Non-pigmented ciliary epithelial cell (primary cell): Measurements from ENCODE around the gene IL1RN.

Experiments used
- DNase-seq: peaks from one replicate; pipeline ENCODE4 v3.0.0-alpha.2; 2010; ENCODE audit warnings: low read depth

IL1RN gene

DNA sequence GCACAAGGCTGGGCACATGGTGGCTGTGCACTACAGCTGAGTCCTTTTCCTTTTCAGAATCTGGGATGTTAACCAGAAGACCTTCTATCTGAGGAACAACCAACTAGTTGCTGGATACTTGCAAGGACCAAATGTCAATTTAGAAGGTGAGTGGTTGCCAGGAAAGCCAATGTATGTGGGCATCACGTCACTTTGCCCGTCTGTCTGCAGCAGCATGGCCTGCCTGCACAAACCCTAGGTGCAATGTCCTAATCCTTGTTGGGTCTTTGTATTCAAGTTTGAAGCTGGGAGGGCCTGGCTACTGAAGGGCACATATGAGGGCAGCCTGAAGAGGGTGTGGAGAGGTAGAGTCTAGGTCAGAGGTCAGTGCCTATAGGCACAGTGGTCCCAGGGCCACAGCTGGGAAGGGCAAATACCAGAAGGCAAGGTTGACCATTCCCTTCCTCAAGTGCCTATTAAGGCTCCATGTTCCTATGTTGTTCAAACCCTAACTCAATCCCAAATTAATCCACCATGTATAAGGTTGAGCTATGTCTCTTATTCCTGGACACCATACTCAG is 2.2 kb downstream of the IL1RN start:
- no peak for DNase-seq

DNA sequence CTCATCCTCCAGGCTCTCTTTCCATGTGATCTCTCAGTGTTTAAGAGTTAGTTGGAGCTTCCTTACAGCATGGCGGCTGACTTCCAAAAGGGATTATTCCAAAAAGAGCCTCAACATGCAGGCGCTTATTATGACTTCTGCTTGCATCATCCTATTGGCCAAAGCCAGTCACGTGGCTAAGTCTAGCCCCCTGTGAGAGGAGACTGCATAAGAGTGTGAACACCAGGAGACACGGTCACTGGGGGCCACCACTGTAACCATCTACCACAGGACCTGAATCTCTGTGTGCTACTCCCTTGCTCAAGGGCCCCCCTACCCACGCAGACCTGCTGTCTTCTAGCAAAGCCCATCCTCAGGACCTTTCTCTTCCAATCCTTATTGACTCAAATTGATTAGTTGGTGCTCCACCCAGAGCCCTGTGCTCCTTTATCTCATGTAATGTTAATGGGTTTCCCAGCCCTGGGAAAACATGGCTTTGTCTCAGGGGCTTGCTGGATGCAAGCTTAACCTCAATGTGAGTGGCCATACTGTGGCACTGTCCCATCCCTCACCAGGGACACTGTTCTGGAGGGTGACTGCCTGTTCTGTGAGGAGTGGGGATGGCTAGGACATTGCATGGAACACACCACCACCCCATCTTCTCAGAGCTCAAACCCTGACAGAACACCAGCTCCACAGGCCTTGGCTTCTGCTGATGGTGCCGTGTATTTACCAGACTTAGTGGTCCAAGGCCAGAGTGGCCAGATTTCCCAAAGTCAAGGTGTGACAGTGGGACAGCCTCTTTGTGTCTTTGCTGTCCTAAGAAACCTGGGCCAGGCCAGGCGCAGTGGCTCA is 4.2 kb downstream of the IL1RN start:
- no peak for DNase-seq

- no peak for DNase-seq
Measured at GRCh38 chr2:113132414-113133021, 5.1 kb downstream of the IL1RN start.

DNA sequence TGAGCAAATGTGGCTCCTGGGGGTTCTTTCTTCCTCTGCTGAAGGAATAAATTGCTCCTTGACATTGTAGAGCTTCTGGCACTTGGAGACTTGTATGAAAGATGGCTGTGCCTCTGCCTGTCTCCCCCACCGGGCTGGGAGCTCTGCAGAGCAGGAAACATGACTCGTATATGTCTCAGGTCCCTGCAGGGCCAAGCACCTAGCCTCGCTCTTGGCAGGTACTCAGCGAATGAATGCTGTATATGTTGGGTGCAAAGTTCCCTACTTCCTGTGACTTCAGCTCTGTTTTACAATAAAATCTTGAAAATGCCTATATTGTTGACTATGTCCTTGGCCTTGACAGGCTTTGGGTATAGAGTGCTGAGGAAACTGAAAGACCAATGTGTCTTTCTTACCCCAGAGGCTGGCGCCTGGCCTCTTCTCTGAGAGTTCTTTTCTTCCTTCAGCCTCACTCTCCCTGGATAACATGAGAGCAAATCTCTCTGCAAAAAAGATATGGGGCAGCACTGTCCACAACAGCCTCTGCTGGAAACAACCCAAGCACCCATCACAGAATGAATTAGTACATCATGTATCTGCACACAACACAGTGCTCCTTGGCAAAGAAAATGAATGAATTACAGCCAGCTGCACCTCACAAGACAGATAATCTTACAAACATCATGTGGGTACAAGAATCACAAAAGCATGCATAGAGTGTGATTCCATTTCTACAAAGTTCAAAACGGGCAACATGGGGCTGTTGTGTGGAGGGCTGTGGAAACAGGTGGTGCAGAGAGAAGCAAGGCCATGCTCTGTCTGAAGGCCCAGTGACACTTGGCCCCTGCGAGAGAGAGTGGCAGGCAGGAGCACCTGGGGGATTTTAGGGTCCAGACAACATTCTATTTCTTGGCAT is 6.6 kb downstream of the IL1RN start:
- DNase-seq, result no peak

DNA sequence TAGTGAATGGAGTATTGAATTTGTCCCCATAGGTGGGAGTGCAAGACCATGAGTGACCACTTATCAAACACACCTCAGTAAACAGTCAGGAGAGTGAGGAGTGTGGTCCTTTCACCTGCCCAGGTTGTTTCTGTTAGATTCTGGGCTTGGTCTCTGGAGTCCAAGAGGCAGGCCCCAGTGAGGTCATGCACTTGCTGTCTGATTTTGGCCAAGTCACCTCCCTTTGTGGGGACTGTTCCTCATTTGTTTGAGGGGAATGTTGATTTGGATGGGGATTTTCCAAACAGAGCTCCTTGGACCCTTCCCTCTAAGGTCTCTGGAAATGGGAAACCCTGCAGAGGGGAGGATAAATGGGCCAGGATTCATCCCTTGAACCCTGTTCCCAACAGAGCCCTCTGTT is 7.3 kb downstream of the IL1RN start:
- no peak for DNase-seq

DNA sequence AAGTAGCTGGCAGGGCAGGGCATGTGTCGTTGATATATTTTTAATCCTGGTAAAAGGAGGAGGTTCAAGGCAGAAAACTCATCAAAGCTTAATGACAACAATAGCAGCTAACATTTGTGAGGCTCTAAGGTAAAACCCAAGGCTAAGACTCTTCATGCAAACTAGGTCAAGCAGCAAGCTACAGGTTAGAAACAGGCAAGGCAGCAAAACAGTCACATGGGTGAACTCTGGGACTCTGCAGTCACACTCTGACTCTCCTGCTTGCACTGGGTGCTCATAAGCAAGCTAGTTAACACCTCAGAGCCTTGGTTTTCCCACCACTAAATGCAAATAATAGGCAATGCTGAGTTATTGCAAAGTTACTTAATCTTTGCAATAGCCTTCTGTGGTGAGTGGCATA is 7.9 kb downstream of the IL1RN start:
- DNase-seq, result no peak

DNA sequence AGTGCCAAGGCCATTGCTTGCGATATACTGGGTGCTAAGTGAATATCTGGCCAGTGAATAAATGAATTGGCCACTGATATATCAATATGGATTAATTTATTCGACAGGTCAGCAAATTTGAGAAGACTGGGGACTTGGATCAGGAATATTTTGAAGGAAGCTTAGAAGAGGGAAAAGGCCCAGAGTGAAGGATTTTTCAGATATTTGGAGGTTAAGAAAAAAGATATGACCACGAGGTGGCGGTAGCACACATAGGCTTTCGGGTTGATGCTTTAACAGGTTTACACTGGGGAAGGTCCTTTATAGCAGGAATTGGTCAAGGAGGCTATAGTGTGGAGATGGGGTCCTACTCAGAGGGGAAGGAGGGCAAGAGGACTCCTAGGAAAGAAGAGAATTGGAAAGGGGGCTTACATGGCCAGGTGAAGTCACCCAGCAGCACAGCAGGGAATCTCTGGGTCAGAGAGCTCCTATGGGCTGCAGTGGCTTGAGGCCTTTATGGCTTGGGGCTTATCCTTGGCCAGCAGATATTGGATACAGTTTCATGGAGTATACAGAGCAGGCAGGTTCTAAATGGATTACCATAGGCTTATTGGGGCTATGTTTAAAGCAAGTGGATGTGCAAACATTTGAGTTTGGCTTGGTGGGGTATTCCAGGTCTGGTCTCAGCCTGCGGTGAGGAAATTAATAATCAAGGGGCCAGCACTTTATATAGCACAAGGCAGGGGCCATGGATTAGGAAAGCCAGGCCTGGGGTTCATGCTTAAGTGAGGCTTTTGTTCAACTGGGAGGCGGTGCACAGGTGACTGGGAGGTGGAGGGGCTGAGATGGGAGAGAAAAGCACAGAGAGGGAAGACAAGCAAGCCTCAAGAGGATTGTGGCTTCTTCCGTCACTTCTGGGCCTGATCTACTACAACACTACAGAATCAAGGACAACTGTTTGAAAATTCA is 9.7 kb downstream of the IL1RN start:
- DNase-seq, result no peak

GRCh38 chr2:113137827-113138226 is 10.4 kb downstream of the IL1RN start:
- DNase-seq, result no peak

DNA sequence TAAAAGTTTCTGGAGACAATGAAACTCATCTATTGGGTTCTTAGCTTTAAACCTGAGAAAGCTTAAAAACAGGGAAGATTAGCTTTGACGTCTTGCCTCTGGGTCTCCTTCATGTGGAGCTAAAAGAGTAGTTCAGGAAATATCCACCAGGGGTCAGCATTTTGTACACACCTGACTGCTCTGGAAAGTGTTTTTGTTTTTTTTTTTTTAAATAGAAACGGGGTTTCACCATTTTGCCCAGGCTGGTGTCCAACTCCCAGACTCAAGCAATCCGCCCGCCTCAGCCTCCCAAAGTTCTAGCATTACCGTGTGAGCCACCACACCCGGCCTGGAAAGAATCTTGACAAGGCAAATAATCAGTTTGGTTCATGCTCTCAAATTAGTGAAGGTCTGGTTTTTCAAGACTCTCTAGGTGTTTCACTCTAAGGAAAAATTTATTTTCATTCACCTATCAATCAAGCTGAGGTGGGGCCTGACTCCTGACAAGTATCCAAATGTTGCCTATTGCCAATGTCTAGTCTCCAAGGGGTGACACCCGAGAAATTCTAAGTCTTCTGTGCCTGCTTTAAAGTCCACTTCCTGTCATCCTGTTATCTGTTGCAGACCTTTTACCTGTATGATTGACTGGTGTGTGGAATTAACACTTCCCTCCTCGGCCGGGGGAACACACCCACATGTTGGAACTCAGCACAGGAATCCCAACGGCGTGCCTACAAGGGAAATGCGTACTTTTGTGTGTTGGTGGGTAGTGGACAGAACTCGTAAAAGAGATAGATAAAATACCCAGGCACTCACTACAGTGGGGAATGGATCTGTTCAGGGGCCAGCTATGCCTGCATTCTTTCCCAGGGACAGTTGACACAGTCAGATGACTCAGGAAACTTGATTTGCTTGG is 11.3 kb downstream of the IL1RN start:
- DNase-seq, result peak; percentile 38

GRCh38 chr2:113141451-113141850 is 14.1 kb downstream of the IL1RN start:
- no peak for DNase-seq

DNA sequence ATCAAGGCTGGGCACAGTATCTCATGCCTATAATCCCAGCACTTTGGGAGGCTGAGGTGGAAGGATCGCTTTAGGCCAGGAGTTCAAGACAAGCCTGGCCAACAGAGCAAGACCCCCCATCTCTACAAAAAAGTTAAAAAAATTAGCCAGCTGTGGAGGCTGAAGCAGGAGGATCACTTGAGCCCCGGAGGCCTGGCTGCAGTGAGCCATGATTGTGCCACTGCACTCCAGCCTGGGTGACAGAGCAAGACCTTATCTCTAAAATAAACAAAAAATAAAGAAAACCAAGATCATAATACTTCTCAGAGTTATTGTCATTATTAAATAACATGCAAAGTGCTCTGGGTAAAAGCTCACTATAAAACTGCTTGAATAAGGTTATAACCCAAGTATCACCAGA is 14.9 kb downstream of the IL1RN start:
- no peak for DNase-seq

DNA sequence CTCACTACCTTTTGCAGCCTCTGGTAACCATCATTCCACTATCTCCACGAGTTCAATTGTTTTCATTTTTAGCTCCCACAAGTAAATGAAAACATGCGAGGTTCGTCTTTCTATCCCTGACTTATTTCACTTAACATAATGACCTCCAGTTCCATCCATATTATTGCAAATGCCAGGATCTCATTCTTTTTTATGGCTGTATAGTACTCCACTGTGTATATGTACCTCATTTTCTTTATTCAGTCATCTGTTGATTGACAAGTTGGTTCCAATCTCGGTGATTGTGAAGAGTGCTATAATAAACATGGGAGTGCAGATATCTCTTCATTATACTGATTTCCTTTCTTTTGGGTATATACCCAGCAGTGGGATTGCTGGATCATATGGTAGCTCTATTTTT is 16.9 kb downstream of the IL1RN start:
- no peak for DNase-seq

DNA sequence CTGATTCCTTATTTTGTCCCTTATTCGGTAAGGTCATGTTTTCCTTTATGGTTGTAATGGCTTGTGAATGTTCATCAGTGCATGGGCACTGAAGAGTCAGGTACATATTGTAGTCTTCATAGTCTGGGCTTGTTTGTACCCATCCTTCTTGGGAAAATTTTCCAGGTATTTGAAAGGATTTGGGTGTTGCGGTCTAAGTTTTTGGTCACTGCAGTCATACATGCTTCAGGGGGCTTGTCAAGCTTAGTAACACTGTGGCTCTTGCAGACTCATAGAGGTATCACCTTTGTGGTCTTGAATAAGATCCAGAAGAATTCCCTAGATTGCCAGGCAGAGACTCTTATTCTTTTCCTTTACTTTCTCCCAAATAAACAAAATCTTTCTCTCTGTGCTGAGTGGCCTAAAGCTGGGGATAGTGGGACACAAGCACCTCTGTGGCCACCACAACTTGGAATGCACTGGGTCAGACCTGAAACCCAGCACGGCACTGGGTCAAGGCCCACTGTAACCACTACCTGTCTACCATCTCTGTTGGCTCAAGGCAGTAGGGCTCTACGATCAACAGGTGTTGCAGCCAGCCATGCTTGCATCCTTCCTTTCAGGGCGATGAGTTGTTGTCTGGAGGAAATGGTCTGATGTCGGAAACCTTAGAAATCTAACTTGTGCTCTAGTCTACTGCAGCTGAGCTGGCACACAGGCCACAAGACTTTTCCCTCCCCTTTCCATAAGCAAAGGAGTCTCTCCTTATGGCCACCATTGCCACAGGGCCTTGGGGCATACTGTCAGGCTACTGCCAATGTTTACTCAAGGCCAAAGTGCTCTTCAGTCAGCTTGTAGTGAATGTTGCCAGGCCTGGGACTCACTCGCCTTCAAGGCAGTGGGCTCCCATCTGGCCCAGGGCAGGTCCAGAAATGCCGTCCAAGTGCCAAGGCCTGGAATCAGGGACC is 21.5 kb downstream of the IL1RN start:
- DNase-seq, result no peak

DNA sequence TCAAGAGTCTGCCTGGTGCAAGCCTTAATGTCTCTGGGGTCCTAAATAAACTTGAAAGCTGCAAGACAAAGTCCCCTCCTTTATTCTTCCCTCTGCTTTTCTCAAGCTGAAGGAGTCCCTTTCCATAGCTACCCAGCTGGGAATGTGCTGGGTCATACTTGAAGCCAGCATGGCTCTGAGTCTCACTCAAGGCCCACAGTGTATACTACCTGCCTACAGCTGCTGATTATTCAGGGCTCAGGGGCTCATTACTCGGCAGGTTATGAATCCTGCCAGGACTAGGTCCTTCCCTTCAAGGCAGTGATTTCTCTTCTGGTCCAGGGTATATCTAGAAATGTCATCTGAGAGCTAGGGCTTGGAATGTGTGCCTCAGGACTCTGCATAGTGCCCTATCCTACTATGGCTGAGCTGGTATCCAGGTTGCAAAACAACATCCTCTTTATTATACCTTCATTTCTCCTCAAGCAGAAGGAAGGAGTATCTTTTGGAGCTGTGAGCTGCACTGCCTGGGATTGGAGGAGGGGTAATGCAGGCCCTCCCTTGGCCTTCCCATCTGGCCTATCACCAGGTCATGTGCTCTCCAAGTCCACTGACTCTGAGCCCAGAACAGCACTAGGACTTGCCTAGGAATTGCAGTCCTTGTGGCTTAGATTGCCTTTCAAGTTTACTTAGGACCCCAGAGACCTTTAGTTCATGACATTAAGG is 22.3 kb downstream of the IL1RN start:
- DNase-seq, result no peak

GRCh38 chr2:113150258-113150601 is 22.8 kb downstream of the IL1RN start:
- no peak for DNase-seq

DNA sequence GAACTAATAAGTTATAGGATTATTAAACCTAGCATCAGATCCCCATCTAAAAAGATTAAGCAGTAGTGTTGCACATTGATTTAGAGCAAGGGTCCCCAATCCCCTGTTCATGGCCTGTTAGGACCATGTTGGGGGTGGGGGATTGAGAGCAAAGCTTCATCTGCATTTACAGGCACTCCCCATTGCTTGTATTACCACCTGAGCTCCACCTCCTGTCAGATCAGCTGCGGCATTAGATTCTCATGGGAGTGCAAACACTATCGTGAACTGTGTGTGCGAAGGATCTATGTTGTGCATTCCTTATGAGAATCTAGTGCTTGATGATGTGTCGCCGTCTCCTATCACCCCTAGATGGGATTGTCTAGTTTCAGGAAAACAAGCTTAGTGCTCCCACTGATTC is 27.9 kb downstream of the IL1RN start:
- no peak for DNase-seq

DNA sequence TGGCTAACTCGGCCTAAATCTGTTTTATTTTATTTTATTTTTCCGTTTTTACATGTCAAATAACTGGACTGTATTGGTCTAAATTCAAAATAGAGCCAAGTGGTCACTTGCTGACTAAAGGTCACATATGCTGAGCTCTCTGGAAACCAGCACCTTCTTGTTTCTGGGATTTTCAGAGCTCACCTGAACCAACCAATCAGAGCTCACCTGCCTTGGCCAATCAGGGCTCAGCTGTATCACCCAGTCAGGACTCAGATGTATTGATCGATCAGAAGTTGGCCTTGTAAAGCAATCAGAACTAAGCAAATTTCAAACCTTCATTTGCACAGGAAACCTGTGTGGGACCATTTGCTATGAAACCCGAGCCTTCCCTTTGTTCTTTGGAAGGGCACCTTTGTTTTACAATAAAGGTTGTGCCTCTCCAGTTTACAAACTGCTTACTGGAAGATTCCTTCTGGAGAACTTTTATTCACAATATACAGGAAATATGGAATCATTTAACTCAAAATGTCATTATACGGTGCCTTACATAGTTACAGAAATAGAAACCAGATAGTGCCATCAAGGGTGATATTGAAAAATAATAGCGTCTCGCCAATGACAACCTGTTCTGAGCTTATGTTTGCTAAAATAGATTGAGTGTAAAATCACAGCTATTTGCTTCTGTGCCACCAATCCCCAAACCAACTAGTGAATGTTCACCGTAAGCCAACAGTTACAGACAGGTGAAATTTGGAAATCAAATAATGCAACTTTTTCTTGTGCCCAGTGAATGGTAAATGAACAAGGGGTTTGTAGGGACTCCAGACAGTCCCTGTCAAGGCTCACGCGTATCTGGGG is 29.1 kb downstream of the IL1RN start:
- no peak for DNase-seq
